Activated CD4-positive, alpha-beta T cell treated with anti-CD3 and anti-CD28 coated beads, Interleukin-2, amount 50 U/mL, for 16 hours (primary cell): ENCODE data around the gene SESTD1.
"Not testable (repeated sequence)": the region's sequence is repeated elsewhere in the genome, so short reads cannot be mapped to it uniquely, and the experiment has no call there.

Experiments used
- DNase-seq: peaks from one replicate; pipeline ENCODE4 v3.0.0-alpha.2; 2020

SESTD1 gene

DNA sequence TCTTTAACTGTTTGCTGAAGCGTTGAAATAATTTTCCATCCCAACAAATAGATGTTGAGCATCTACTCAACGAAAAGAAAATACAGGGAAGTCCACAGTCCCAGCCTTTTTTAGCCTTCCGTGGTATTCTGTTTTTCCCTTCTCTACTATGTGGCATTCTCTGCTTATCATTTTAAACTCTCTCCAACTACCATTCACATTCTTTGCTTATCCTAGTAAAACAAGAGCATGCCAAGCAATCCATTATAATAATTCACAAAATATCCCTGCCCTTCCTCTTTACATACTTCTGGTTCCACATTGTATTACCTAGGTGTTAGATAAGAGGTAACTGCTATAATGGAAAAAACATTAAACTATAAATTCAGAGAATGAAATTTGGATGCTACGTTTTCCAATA lies 1.6 kb upstream of the SESTD1 start:
- DNase-seq, result no peak

DNA sequence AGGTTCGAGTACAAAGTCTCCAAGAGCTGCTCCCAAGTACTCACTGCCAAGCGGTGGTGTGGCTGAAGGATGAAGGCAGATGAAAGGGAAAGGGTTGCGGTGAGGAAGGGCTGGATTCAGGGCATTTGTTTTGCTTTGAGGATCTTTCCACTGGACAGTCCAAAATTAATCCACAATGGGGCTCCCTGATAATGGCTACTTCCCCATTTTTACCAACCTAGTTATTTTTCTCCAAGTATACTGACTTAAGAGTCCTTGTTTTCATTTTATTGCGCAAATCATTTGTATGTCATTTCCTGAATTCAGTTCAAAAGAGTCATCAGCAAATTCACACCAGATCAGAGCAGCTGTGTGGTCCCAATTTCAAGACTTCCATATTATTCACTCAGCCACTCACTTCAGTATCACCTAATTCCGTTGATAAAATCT lies 464 bp upstream of the SESTD1 start:
- DNase-seq, result no peak

DNA sequence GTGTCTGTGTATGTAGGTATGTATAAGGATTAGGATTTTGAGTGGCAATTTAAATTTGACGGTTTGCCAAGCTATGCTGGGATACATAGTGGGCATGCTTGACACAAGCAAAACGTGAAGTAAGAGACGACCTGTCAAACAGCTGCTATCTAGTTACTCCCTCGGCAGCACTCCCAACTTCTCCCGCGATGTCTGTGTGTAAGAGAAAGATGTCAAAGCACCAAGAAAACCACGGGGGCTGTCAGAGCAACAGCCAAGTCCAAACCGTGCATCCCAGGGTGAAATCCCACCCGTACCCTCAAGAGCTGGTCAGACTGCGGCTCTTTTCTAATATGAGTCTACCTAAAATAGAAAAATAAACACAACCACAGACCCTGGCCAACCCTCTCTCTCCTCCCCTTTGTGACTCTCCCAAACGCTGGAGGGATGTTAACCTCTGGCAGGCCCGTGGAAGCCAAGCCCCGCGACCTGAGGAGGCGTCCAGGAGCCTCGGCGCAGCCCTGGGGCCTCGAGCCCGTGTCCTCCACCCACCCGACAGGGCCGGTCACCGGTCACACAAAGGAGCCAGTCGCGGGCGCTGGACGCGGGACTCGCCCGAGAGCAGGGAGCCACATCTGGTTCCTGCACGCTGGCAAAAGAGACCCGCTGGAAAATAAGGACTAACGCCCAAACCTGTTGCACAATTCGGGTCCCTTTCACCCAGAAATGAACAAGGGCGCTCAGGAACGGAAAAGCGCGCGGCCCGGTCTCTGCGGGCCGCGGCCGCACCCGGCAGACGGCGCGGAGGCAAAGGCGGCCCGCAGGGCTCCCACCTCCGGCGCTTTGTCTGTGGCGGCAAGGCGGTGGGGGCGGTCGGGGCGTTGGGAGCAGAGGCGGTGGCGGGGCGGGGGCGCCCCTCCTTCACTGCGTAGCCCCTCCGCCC lies 925 bp downstream of the SESTD1 start:
- DNase-seq, result peak; percentile 20

DNA sequence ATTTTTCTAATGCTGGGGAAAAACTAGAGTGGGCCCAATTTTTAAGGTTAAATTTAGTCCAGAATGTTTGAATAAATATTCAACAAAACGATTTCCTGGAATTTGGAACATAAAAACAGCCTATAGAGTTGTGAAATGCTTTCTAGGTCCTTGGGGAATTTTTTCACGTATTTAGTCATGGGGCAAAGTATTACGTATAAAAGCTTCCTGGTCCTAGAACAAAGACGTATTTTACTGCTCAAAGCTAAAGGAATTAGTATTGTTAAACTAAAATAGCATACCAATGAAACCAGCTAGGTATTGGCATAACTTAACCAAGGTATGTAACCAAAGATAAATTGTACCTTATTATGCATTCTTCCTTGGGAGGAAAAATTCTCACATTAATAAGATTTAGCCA lies 1.6 kb downstream of the SESTD1 start:
- no peak for DNase-seq

DNA sequence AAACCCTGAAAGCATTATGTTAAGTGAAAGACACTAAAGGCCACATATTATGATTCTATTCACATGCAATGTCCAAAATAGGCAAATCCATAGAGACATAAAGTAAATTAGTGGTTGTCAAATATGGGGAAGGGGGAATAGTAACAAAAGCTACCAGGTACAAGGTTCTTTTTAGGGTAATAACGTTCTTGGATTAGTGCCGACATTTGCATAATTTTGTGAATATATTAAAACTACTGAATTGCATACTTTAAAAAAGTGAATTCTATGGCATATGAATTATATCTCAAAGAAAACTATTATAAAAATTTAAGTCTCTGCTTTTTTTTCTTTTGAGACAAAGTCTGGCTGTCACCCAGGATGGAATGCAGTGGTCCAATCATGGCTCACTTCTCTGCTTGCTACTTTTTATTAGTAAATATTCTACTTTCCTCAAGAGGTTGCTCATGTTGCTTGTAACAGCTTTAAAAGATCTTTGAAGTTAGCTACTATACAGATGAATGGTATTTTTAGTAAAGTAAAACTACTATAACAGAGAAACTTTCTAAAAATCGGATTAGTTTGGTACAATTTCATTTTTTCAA lies 2.5 kb downstream of the SESTD1 start:
- no peak for DNase-seq

DNA sequence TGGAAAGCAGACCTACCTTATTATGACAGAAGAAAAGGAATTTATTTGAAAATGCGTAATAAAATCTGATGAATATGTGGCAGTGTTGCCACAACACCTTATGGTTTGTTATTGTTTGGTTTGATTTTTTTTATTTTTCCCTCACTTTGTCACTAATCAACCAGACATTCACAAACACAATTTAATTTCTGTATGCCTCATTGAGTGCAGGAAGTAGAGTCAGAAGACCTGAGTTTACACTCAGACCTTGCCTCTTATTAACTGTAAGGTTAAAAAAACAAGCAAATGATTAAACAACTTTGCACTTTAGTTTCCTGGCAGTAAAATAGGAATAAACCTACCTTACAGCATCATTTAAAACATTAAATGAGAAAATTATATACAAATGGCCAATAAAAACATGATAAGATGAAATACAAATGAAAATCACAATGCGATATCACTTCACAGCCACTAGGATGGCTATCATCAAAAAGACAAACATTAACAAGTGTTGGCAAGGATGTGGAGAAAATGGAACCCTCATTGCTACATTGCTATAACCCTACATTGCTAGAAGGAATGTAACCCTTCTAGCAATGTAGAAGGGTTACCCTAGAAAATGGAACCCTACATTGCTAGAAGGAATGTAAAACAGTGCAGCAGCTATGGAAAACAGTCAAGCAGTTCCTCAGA lies 3.3 kb downstream of the SESTD1 start:
- no peak for DNase-seq

DNA sequence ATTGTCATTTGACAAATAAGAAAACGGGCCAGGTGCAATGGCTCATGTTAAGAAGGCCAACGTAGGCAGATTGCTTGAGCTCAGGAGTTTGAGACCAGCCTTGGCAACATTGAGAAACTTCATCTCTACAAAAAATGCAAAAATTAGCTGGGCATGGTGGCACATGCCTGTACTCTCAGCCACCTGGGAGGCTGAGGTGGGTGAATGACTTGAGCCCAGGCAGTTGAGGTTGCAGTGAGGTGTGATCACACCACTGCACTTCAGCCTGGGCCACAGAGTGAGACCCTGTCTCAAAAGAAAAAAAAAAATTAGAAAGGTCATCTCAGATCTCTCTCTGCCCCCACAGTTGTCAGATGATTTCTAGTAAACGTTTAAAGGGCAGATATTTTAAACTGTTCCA lies 4.4 kb downstream of the SESTD1 start:
- no peak for DNase-seq

DNA sequence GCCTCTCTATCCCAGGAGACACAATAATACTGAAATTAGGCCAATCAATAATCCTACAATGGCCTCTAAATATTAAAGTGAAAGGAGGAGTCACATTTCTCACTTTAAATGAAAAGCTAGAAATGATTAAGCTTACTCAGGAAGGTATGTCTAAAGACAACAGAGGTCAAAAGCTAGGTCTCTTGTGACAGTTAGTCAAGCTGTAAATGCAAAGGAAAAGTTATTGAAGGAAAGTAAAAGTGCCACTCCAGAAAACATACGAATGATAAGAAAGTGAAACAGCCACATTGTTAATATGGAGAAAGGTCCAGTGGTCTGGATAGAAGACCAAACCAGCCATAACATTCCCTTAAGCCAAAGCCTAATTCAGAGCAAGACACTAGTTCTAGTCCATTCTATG lies 9.5 kb downstream of the SESTD1 start:
- no peak for DNase-seq

DNA sequence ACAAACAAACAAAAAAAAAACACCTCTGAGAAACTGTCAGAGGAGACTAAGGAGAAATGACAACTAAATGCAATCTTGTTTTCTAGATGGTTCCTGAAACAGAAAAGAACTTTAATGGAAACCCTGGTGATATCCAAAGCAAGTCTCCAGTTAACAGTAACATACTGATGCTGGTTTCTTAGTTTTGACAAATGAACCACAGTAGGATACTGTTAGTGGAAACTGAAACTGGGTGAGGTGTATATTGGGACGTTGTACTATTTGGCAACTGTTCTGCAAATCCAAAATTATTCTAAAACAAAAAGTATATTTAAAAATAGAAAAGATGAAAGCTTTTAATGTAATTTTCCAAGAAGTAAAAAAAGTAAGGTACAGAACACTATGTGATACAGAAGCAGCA lies 11.4 kb downstream of the SESTD1 start:
- peak; percentile 21 for DNase-seq

DNA sequence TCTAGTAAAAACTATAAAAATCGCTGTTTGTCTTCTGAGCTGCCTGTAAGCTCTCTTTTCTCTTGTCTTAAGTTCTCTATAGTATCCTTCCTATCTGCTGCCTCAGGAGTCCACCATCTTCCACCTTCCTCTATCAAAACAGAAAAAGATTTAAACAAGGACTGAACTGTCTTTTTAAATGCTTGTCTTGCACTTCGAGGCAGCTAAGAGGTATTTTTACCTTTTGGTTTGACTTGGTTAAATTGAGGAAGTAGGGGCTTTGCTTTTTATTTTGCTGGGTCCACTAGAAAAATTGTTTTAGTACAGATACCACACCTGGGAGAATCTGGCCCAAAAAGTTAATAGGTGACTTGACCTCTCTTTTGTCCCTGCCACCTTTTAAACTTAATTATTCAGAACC lies 12.2 kb downstream of the SESTD1 start:
- DNase-seq, result no peak

DNA sequence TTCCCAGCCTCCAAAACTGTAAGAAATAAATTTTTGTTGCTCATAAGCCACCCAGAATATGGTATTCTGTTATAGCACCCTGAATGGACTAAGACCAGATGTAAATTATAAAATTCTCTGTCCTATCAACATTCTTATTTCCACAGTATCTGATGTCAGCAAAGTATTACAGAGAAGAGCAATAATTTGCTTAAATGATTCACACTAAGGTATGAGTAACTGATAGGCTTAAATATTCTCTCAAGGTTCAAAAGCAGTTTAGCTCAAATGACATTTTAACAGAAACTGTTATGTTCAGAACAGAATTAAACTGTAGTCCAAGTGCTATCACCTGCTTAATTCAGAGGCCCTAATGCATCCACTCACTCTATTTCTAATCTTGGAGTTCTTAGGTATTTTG lies 12.8 kb downstream of the SESTD1 start:
- DNase-seq, result no peak

DNA sequence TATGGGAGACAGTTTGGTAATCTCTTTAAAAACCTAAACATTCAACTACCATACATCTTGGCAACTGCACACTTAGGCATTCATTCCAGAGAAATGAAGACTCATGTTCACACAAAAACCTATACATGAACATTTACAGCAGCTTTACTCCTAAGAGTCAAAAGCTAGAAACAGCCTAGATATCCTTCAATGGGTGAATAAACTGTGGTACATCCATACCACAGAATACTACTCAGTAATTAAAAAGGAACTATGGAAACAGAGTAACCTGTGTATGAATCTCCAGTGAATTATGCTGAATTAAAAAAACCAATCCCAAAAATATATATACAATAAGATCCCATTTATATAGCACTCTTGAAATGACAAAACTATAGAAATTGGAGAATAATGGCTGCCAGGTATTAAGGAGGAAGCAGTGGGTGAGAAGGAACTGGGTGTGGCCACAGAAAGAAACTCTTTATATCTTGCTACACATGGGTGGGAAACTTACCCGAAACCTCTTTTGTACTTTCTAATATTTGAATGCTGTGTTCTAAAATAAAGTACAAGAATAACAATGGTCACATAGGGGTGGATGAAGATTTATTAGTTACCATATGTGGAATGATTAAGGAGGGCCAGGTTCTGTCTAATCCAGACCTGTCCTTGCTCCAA lies 13.7 kb downstream of the SESTD1 start:
- DNase-seq, result no peak

DNA sequence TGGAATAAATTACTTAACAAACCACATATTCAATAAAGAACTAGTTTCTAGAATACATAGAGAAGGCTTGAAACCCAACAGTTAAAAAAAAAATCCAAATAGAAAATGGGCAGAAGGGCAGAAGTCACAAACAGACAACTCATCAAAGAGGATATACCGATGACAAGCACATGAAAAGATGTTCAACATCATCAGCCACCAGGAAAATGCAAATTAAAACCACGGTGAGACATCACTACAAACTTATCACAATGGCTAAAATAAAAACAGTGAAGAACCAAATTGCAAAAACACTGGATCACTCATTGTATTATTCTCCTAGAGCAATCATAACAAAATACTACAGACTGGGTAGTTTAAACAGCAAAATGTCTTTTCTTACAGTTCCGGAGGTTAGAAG lies 14.5 kb downstream of the SESTD1 start:
- no peak for DNase-seq

DNA sequence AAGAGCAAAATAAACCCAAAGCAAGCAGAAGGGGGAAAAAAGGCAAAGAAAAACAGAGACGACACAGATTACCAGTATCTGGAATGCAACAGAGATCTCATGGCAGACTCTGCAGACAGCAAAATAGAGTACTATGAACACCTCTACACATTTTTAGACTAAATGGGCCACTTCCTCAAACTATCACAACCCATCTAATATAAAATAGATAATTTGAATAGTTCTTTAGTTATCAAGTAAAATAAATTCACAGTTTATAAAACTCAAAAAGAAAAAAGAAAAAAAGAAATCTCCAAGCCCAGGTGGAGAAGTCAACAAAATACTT lies 16.6 kb downstream of the SESTD1 start:
- no peak for DNase-seq

DNA sequence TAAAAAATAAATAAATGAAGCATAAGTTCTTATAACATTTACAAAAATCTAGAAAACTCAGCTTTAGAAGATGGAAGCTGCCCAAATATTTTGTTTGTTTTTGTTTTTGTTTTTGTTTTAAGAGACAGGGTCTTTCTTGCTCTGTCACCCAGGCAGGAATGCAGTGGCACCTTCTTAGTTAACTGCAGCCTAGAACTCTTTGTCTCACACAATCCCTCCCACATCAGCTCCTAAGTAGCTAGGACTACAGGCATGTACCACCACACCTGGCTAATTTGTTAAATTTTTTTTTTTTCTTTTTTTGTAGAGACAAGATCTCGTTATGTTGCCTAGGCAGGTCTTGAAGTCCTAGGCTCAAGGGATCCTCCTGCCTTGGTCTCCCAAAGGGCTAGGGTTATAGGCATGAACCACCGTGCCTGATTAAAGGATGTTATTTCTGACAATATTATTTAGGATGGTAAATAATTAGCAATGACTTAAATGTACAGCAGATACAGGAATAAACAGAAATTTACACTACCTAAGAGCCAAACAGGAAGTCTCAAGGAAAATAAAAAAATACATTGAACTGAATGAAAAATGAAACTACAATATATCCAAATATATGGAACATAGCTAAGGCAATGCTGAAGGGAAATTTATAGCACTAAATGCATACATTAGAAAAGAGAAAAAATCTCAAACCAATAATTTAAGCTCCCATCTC lies 17.2 kb downstream of the SESTD1 start:
- DNase-seq, result no peak

DNA sequence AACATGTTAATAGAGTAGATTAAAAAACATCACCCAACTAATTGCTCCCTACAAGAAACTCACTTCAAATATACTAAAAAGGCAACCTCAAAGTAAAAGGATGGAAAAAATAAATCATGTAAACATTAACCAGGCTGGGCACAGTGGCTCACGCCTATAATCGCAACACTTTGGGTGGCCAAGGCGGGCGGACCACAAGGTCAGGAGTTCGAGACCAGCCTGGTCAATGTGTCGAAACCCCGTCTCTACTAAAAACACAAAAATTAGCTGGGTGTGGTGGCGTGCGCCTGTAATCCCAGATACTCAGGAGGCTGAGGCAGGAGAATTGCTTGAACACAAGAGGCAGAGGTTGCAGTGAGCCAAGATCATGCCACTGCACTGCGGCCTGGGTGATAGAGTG lies 18.8 kb downstream of the SESTD1 start:
- not testable (repeated sequence) for DNase-seq

DNA sequence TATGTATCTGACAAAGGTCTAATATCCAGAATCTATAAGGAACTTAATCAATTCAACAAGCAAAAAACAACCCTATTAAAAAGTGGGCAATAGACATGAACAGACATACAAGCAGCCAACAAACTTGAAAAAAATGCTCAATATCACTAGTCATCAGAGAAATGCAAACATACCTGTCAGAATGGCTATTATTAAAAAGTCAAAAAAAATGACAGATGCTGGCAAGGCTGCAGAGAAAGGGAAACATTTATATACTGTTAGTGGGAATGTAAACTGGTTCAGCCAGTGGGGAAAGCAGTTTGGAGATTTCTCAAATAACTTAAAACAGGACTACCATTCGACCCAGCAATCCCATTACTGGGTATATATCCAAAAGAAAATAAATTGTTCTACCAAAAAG lies 21.6 kb downstream of the SESTD1 start:
- no peak for DNase-seq

DNA sequence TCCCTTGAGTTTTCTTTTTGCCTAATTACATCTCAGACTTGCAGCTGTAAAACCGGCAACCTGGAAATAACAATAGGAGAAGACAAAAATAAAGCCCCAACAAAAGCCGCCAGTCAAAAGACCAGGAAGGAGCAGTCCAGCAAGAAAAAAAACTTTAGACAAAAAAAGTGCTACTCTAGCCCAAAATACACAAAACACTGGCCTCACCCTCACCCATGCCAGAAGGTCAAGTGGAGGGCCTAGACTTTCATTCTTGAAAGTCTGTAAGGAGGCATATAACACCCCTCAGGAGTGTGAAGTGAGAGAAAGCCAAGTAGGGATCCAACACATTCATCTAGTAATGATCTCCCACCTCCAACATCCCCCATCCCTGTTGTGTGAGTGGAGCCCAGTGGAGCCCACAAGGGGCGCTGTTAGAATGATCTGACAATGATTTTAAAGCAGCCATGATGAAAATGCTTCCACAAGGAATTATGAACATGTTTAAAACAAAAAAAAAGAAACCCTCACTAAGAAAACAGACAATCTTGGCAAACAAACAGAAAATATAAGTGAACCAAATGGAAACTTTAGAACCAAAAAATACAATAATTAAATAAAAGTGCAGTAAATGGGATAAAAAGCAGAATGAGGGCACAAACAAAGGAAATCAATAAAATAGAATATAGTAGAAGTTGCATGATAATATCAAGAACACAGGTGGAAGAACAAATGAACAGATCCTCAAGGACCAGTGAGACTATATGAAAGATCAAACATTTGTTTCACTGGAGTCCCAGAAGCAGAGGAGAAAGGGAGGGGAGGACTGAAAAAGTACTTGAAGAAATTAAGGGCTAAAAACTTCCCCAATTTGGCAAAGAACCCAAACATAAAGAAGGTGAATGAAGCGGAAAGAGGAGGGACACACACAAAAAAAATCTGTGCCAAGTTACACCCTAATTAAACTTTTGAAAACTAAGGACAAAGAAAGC lies 23.9 kb downstream of the SESTD1 start:
- DNase-seq, result no peak

DNA sequence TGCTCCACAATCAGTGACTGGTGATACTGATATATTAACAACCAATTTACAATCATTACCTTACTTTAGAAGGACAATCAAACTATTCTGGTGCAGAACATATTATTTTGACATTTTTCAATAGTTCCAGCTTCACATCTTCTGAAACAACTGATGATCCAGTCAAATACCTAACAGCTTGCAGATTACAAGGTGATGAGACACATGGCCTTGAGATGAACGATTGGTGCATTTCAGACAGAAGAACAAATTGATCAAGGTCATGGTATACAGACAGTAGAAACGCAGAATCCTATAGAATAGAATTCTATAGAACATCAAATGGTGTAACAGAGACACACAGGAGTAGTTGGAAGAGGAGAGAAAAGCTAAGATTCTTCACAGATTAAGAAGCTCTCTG lies 24.8 kb downstream of the SESTD1 start:
- DNase-seq, result no peak

DNA sequence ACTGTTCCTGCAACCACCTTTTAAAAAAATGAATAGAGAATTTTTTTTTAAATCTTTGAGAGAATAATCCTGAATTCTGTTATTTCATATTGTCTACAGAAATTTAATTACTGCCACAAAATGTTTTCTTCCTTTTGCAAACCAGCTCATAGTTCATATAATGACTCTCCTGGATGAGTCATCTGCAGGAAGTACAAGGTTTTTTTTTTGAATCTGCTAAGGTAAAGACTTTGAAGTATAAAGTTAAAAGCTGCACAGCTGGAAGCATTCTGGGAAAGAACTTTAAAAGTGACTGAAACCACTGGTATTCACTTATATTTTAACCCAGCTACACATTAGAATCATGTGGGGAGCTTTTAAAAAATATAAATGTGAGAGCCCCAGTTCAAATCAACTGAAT lies 25.4 kb downstream of the SESTD1 start:
- DNase-seq, result peak; percentile 46

DNA sequence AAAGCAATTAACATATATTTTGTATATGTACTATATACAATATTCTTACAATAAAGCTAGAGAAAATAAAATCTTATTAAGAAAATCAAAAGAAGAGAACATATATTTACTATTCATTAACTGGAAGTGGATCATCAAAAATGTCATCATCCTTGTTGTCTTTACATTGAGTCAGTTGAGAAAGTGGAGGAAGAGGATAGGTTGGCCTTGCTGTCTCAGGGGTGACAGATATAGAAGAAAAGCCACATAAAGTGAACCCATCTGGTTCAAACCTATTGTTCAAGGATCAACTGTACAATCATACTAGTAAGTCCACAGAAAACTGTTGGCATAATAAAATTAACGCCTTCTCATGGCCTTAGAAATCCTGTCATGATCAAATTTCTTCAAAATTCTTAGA lies 26.6 kb downstream of the SESTD1 start:
- DNase-seq, result no peak
